GM13977 (cell line): ENCODE data around the gene TTC19.

Source experiments
- DNase-seq: peaks from one replicate; pipeline ENCODE4 v3.0.0; 2012; ENCODE audit warnings: low spot score
- CTCF ChIP-seq: IDR thresholded peaks from 2 replicates; pipeline ENCODE4 v1.5.1; 2012; ENCODE audit warnings: mild to moderate bottlenecking, control low read depth; ENCODE audit not compliant: insufficient read depth; ENCODE audit errors: extremely low read depth, missing control alignments
- in situ Hi-C: fragments of 300-500 bp; cut with MboI; formaldehyde crosslinking; loops from one replicate; pipeline ENCODE4 v1.12.0; 2022; ENCODE audit warnings: low sequenced_read_pairs, low pct_unique_long_range_greater_than_20kb, mixed read lengths, inconsistent platforms; ENCODE audit not compliant: unreplicated experiment

The TTC19 gene

GRCh38 chr17:15981208-15981607 is 18.4 kb upstream of the TTC19 start:
- peak; percentile 60 for DNase-seq
- no peak for TF ChIP-seq CTCF
- in situ Hi-C loops = loop anchor here (25.0 kb wide), 1 partner anchor 144 kb away; no protein-coding TSS in a partner anchor

- in situ Hi-C loops = loop anchor here (25.0 kb wide), 1 partner anchor 145 kb away; no protein-coding TSS in a partner anchor
- no peak for DNase-seq
Measured at GRCh38 chr17:15981646-15982580, 17.7 kb upstream of the TTC19 start.

GRCh38 chr17:15996322-15996721 is 3.3 kb upstream of the TTC19 start:
- in situ Hi-C loops = loop anchor here (25.0 kb wide), 1 partner anchor 159 kb away; no protein-coding TSS in a partner anchor
- TF ChIP-seq CTCF = no peak
- no peak for DNase-seq

More at GRCh38 chr17:15981646-15982580, 17.7 kb upstream of the TTC19 start:
- no peak for TF ChIP-seq CTCF

- TF ChIP-seq CTCF = no peak
- in situ Hi-C loops = loop anchor here (25.0 kb wide), 1 partner anchor 161 kb away; no protein-coding TSS in a partner anchor
- DNase-seq = no peak
Measured at GRCh38 chr17:15998031-15998562, 1.5 kb upstream of the TTC19 start.

- no peak for DNase-seq
- TF ChIP-seq CTCF = no peak
- in situ Hi-C loops = loop anchor here (25.0 kb wide), 1 partner anchor 163 kb away; no protein-coding TSS in a partner anchor
Measured at GRCh38 chr17:15999974-16000827, 577 bp downstream of the TTC19 start.
